Stimulated activated CD8-positive, alpha-beta memory T cell treated with anti-CD3 and anti-CD28 coated beads, Interleukin-7, amount 100 ng/mL, for 48 hours (primary cell): ENCODE measurements around the gene KCNMA1.

Experiments used
- DNase-seq, 2 donors: peaks; one replicate each; pipeline ENCODE4 v3.0.0-alpha.2; 2020; ENCODE audit warnings: low read depth in 1 of 2; ENCODE audit errors: extremely low read depth in 1 of 2

The KCNMA1 gene

DNA sequence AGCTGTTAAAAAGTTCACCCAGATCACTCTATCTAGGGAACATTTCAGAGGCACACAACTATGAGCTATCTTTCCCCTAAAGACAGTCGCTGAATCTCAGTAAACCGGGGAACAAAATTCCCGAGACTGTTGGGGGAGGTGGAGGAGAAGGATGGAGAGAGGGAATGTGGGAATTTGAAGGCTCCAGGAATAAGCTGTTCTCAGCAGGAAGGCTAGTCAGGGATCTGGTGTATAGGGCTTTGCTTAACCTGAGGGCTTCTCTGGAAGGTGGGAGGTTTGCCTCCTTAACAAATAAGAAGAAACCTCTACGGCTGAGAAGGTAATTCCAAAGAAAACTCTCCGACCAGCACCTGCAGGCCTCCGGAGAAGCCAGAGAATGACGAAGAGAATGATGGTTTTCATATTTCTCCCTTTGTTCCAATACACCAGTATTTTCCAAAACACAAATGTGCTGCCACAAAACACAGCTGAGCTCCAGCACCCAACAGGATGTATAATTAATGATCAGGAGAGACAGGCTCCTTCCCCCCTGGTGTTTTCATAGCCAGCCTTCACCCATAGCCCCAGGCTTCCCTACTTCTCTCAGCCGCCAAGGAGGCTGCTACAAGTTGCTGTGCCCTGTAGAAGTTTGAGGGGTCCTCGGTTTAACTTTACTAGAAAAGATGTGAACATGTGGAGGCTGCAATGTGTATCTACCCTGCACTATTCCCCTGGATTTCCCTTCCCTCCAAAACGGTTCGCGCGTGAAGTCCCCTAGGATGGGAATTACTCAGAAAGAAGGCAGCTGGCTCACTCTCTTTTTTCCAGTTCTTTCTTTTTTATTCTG is 2.0 kb downstream of the KCNMA1 start:
- no peak for DNase-seq

DNA sequence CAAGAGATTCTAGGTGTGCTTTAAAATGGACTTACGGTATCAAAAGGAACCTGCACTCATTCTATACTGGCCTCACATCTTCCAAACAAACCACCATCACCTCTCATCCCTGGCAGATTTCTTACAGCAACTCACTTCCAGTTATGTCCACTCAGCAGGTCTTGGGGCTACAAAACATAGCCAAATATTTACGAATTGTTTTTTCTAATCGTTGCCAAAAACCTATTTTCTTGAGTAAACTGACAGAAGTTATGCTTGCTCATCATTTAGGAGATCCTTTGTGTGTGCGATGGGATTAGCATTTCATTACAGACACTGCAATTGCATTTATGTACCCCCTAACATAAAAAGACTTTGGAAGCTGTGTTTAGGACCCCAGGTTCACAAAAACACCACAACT is 2.7 kb downstream of the KCNMA1 start:
- DNase-seq, result no peak

DNA sequence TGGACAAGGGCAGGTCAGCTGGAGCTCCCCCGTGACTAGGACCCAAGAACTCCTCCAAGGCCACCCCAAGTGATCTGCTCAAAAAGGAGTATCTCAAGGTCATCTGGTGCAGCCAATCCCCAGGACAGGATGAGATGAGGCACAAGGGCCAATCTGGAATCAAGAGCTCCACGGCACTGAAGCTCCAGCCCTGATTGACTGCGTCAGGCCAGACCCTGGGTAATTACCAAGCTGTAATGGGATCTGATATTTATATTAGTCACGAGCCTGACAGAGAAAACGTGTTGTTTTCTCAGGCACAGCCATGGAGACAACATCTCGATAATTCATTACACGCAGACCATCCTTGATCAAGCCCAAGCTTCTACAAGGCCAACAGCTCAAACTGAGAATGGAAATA is 4.2 kb downstream of the KCNMA1 start:
- DNase-seq, result no peak

DNA sequence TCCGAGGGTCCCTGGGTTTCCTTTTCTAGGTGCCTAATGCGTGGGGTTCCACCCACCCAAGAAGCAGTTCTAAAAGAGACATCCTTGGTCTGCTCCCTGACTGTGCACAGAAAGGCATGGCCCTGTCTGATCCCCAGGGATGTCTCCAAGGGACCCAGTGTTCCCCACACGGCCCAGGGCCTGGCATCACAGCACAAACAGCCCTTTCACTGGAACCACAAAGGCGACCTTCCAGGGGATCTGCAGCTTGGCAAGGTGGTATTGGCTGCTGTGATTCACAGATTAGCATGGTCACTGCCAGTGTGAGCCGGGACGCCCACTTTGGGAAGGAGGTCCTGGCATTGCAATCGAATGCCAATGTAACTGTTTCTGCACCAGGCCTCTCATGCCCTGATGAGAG is 6.4 kb downstream of the KCNMA1 start:
- DNase-seq, result no peak

DNA sequence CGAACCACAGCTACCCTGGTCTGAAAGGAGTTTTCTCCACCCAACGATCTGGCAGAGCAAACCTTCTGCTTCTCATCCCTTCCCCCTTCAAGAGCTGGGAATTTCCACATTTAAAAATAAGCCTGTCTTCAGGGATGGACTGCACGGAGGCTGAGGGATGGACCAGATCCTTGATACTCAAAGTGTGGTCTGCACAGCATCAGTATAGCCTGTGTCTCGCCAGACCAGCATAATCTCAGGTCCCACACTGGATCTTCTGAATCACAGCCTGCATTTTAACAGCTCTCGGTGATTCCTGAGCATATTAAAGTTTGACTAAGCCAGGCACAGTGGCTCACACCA is 7.1 kb downstream of the KCNMA1 start:
- DNase-seq, result no peak

DNA sequence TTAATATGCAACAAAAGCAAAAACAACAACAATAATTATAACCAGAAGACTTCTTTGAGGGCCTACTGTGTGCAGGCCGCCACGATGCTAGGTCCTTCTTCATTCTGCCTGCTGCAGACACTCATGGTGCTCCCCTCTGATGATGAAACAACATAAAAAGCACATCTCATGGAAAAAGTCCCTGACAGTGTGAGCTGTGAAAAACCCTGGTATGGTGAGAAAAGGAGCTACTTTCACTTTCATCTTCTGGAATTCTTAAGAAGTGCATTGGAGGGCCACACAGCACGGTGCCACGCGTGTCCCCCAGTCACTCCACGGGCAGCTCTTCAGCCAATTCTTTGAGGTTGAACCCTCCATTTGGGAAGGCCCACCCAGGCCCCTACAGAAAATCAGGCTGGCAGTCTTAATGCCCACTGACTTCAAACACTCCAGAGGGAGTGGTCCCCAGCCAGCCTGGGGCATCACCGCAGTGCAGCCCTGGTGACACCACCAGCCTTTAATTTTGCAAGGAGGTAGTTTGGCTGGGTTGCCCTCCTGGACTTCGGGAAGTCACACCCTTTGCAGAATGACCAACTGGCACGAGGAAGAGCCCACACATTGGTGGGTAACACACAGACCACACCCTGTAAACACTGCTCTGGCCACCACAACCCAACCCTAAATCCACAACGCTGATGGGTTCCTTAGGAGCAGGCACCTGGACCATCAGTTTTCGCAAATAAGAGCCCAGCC is 7.7 kb downstream of the KCNMA1 start:
- DNase-seq, result no peak

DNA sequence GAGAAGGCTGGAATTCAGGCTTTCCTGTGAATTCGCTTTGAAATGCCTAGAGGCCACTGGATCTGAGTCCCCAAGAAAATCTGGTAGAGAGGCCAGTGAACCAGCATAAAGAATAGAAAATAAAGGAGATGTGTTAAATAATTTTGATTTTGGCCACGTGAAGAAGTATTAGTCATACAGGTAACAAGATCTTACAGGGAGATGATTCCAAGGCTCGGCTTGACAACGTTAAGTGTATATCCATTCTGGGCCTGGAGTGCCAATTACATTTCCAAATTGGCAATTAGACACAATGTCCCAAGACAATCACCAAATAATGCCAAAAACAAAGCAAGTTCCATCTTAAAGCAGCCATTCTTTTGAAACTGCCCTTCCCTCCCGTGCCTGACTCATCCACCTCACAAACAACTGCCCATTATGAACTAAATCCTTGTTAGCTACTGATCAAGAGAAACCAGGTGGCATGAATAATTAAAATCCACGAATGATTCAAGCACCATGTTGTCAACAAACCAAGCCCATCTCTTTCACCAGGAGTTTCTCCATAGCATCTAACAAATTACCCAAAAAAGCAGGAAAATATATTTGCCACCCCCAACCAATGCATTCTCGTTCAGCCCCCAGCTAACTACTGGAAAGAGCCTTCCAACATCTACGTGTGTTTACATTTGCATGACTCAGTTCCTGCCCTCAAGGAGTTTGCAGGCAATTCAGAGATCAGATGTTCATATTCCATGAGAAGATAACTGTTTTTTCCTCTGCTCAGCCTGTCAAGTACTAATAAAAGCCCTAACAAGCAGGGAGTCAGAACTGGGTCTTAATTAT is 8.5 kb downstream of the KCNMA1 start:
- no peak for DNase-seq

DNA sequence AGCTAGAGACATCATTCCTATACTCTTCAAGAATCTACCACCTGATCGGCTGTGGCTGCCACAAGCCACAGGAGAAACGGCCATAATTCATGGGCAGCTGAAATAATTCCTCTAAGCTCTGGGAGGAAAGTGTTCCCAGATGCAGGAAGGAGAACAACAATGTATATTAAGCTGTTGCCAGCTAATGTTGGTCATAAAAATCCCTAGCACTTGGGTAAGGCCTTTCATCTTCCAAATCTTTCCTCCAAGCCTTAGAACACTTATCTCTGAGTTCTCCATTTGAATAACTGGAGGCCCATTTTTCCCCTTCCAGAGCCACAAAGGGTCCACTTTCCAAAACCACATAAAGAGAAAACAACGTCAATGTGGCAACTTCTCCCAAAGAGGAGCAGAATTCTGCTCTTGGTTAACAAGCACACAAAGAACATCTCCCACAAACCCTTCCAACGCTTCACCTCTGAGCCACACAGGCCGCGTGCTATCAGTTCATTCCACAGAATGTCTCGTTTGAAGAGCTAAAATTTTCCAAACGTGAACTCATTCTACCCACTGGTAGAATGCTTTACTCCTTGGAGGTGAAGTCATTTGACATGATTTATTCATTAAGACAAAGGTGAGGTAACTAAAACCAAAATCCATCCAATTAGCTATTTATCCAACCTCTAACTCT is 11.2 kb downstream of the KCNMA1 start:
- DNase-seq, result no peak

DNA sequence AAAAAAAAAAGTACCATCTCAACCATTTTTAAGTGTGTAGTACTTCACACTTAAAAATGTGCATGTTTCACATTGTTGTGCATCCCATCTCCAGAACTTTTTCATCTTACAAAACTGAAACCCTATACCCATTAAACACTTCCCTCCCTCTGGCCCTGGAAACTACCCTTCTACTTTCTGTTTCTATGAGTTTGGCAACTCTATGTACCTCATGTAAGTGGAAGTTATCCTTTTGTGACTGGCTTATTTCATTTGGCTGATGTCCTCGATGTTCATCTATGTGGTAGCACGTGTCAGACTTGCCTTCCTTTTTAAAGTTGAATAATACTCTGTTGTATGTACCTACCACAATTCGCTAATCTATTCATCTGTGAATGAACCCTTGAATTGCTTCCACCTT is 12.2 kb downstream of the KCNMA1 start:
- no peak for DNase-seq

DNA sequence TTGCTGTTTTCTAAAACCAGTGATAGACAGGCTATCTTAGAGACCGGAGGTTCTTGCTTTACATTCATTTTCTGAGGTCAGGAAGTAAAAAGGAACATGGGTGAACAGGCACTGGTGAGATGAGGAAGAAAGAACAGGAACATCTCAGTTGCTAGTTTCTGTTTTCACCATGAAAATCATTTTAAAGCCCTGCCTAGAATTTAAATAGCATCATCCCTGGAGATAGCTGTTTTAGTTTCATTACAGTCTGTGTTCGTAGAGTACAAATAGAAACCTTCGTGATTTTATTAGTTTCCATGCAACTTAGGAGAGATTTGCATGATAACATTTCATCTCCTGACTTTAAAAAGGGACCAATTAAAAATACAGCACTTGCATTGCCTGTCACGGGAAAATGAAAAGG is 14.7 kb downstream of the KCNMA1 start:
- no peak for DNase-seq

DNA sequence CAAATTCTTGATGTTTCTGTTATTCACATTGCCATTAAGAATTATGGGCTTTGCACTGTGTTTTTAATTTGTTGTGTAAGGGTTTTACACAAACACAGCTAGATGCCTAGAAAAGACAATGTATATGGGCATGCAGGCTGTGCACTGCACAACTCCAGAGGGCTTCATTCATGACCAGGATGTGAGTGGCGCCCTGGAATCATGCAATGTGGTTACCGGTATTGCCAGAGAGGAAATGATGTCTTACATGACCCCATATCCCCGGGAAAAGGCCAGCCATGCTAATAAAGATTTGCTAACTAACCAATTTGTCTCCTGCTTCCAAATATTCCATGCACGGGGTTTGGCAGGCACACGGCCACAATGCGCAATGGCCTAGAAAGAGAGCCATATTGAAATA is 16.9 kb downstream of the KCNMA1 start:
- no peak for DNase-seq

DNA sequence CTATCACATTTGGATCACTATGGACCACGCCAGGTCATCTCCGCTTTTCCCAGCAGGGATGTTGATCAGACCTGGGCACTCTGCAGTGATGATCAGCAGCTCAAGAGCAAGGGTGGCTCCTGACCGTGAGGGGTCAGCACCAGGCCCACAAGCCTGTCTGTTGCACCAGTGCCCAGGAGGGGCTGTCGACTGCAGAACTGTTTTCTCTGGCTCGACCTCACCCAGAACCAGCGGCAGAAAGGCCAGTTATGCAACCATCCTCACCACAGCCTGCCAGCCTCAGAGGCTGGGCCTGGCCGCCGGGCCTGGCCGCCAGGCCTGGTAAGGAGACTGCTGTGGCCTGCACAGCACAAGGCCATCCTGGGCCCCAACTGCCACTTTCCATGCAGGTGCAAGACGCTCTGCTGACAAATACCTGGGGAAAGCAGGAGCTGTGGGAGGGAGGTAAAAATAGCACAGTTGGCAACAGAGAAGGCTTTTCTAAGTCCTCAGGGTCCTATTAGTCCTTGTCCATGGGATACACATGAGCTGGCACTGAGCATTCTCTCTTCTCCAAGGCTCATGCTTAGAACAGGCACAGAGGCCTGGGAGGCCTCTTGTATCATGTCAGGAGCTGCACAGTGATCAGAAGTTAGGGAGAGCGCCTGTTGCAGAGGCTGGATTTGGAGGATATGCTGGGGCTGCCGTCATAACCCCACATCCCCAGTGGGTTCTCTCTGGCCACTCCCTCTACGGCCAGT is 17.5 kb downstream of the KCNMA1 start:
- DNase-seq, result no peak

DNA sequence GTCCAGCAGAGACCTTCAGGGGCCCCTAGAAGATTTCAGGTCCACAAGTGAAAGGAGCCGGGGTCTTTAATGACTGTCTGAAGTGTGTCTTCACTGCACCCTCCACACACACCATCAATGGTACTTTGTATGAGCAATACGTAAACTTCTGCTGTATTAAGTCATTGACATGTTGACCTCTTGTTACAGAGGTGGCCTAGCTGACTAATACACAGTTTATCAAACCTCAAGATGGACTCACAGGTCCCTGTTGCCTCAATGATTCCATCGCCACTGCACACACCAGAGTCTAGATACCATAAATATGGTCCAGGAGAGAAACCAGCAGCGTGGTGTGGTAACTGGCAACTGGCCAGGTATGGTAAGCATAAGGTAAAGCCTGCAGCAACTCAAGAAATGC is 19.5 kb downstream of the KCNMA1 start:
- no peak for DNase-seq

DNA sequence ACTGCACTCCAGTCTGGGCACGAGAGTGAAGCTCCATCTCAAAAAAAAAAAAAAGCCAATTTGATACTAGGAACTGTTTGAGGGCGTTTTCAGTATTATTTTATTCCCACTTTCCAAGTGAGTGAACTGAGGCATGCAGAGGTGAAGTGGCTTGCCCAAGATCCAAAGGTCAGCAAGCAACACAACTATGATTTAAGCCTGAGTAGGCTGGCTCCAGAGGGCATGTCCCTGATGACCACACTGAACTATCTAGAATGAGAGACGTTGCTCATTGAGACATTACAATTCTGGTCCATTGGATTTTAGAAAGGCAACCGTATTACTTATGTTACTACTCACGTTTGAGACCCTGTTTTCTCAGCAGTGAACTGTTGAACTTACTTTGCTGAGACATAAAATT is 20.8 kb downstream of the KCNMA1 start:
- DNase-seq, result no peak

DNA sequence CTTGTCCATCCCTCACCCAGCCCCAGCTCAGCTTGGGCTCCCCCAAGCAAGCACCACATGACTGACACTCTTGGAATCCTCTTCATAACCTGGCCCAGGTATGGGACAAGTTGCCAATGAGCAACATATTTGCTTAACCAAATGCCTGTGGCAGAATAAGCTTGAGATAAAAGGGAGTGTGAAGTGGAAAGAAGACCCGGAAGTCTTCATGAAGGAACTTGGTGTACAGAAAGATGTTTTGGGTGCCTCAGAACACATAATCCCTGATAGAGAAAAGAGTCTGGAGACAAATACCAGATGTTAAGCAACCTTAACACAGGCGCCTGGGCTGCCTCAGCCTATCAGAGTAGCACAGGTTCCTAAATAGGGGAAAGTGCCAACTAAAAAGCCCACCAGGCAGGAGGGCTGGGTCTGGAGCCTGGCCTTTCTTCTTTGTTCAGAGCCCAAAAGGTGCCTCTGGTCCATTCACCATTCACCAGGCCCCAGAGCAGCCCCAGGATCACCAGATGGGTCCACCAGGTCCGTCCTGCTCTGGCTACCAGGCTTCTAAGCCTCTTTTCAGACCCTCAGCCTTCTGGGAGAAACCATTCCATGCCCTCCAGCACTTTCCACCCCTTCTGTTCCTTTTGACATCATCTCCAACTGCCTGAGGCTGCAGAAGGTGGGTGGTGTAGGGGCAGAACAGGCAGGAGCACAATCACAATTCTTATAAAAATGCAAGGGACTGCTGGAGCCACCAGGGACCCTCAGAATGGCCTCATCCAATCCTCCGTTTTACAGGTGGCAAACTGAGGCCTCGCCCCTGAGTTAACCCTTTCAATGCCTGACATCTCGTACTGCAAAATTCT is 22.6 kb downstream of the KCNMA1 start:
- no peak for DNase-seq

DNA sequence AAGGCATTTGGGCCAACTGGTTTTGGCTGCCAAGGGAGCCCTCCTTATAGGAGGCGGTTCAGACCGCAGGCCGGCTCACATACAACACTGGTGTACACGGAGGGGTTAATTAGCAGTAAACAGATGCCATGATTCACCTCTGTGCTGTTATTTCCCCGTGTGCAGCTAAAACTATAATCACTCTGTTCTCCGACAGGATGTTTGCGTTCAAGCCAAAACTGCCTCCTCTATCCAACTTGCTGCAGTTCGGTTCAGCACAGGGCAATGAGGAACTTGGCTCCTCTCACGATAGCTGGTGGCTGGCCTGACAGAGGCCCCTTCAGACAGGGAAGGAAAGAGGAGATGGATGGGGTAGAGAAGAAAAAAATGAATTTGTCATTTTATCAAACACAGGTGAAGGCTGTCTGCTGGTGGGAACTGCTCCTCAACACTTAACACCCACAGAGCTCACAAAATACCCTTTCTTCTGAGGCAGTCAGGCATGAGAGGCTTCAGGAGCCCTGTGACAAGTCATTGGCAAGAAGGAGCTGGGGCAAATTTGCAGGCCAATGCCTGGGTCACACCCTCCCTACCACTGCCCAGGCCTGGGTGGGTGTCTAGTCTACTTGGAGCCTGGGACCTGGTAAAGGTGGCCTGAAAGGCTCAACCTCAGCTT is 24.0 kb downstream of the KCNMA1 start:
- no peak for DNase-seq

DNA sequence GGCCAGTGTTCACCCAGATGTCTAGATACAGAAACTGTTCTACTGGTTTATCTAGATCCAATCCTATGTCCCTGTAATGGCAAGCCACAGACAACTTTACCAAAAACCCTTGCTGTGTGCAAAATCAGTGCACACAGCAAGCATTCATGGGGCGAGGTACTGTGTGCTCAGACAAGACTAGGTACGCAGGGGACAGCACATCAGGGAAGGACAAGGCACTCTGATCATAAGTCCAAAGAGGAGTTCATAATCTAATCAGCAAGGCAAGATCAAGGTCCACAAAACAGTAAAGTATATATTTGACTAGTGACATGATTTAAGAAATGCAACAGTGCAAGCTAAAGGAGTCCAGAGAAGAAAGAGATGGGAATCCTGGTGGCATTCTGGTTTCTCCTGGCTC is 25.9 kb downstream of the KCNMA1 start:
- DNase-seq, result no peak

DNA sequence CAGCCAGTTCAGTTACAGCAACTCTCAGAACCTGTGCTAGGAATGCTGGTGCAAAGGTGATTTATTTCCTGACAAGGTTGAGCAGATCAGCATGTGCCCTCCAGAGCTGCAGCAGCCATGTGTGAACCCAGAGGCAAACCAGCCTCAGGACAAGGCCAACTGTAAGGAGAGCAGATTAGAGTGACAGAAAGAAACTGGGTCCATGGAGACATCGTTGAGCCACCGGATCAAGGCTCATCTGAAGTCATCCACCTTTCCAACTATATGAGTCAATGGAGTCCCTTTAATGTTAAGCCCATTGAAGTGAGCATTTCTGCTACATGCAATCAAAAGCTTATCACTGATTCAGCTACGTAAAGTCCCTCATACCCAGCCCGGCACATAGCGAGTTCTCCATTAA is 26.4 kb downstream of the KCNMA1 start:
- no peak for DNase-seq

DNA sequence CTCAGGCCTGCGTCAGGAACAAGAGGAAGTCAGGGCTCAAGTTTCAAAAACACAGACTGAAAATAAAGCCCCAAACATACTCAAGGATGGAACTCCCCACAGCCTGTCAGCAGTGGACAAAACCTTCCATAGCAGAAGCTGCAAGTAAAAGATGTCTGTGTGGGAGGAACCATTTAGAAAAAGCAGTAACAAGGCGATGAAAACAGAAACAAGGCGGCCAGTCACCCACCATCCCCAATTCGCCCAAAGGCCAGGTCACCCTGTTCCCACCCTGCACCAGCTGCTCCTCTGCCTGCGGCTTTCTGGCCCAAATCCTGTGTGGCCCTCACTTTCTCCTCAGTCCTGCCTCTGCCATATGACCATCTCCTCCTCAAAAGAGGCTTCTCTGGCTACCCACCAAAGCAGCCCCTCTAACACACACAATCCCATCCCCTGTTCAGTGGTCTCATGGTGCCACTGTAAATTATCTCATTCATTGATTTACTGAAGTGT is 27.8 kb downstream of the KCNMA1 start:
- DNase-seq, result no peak
